GM12891 (cell line): ENCODE data around the gene FAM187B.

ENCODE experiments used
- POLR2A ChIP-seq: IDR thresholded peaks from 2 replicates; pipeline ENCODE4 v1.6.1; 2011; ENCODE audit warnings: low read depth, low read length, control low read depth
- SPI1 ChIP-seq: IDR thresholded peaks from 2 replicates; pipeline ENCODE4 v1.6.1; 2011; ENCODE audit warnings: low read depth, low read length, control low read depth

GRCh38 chr19:35251456-35251855 lies 22.9 kb upstream of the FAM187B start:
- no peak for TF ChIP-seq SPI1
- TF ChIP-seq POLR2A: no peak
